H9 (cell line): ENCODE results near the gene P2RX5. TPM values are rescaled to one million over a fixed set of nuclear protein-coding genes. Genes with fewer than 3 reads are reported as not detected.

Experiments
- DNase-seq: peaks from one replicate; pipeline ENCODE4 v3.0.0-alpha.2; 2017
- H2AFZ ChIP-seq: one replicate; pipeline ENCODE4 v1.6.1; 2013; ENCODE audit warnings: mild to moderate bottlenecking, low read length, control low read depth, moderate library complexity
- H2AK5ac ChIP-seq: 2 replicates; pipeline ENCODE4 v1.6.1; 2013; ENCODE audit warnings: low read length, control low read depth, mixed read lengths; ENCODE audit not compliant: insufficient read length
- H2BK120ac ChIP-seq: one replicate; pipeline ENCODE4 v1.6.1; 2013; ENCODE audit warnings: low read depth, mild to moderate bottlenecking, low read length, control low read depth, inconsistent platforms; ENCODE audit not compliant: poor library complexity, severe bottlenecking
- H2BK12ac ChIP-seq: 2 replicates; pipeline ENCODE4 v1.6.1; 2013; ENCODE audit warnings: low read length, control low read depth, mixed read lengths, low read depth; ENCODE audit not compliant: insufficient read length
- H2BK15ac ChIP-seq: 2 replicates; pipeline ENCODE4 v1.6.1; 2013; ENCODE audit warnings: low read depth, low read length, control low read depth
- H2BK20ac ChIP-seq: one replicate; pipeline ENCODE4 v1.6.1; 2013; ENCODE audit warnings: low read depth, mild to moderate bottlenecking, low read length, control low read depth, inconsistent platforms; ENCODE audit not compliant: poor library complexity, severe bottlenecking
- H2BK5ac ChIP-seq: 2 replicates; pipeline ENCODE4 v1.6.1; 2013; ENCODE audit warnings: low read length, control low read depth, mixed read lengths; ENCODE audit not compliant: insufficient read length
- H3K14ac ChIP-seq: 2 replicates; pipeline ENCODE4 v1.6.1; 2013; ENCODE audit warnings: low read length, control low read depth; ENCODE audit not compliant: insufficient read depth
- H3K18ac ChIP-seq: 2 replicates; pipeline ENCODE4 v1.6.1; 2013; ENCODE audit warnings: low read depth, mild to moderate bottlenecking, mixed read lengths, low read length, control low read depth; ENCODE audit not compliant: insufficient read length
- H3K23ac ChIP-seq: 2 replicates; pipeline ENCODE4 v1.6.1; 2013; ENCODE audit warnings: low read length, control low read depth, mixed read lengths, low read depth; ENCODE audit not compliant: insufficient read length
- H3K23me2 ChIP-seq: 2 replicates; pipeline ENCODE4 v1.6.1; 2013; ENCODE audit warnings: low read depth, mild to moderate bottlenecking, mixed read lengths, low read length, control low read depth; ENCODE audit not compliant: insufficient read length, poor library complexity, severe bottlenecking
- H3K27ac ChIP-seq: 2 replicates; pipeline ENCODE4 v1.5.1; 2013; ENCODE audit warnings: low read length, control low read depth, mixed read lengths, low read depth; ENCODE audit not compliant: insufficient read length
- H3K27me3 ChIP-seq: 2 replicates; pipeline ENCODE4 v1.6.1; 2013; ENCODE audit warnings: low read length, control low read depth, inconsistent platforms; ENCODE audit not compliant: insufficient read depth
- H3K4ac ChIP-seq: 2 replicates; pipeline ENCODE4 v1.6.1; 2013; ENCODE audit warnings: low read depth, mild to moderate bottlenecking, control low read depth, inconsistent platforms, low read length, moderate library complexity
- H3K4me1 ChIP-seq: 2 replicates; pipeline ENCODE4 v1.6.1; 2013; ENCODE audit warnings: low read length, control low read depth, inconsistent platforms; ENCODE audit not compliant: insufficient read depth
- H3K4me2 ChIP-seq: 2 replicates; pipeline ENCODE4 v1.6.1; 2013; ENCODE audit warnings: low read length, control low read depth, mixed read lengths; ENCODE audit not compliant: insufficient read length, insufficient read depth
- H3K56ac ChIP-seq: 2 replicates; pipeline ENCODE4 v1.6.1; 2013; ENCODE audit warnings: low read depth, mild to moderate bottlenecking, mixed read lengths, low read length, control low read depth; ENCODE audit not compliant: insufficient read length
- H3K79me1 ChIP-seq: 2 replicates; pipeline ENCODE4 v1.6.1; 2013; ENCODE audit warnings: low read depth, mild to moderate bottlenecking, moderate library complexity, low read length, control low read depth, inconsistent platforms; ENCODE audit not compliant: insufficient read depth, poor library complexity, severe bottlenecking
- H3K79me2 ChIP-seq: 2 replicates; pipeline ENCODE4 v1.6.1; 2013; ENCODE audit warnings: low read length, control low read depth, inconsistent platforms; ENCODE audit not compliant: insufficient read depth
- H3K9ac ChIP-seq: 2 replicates; pipeline ENCODE4 v1.6.1; 2013; ENCODE audit warnings: low read length, control low read depth, mixed read lengths; ENCODE audit not compliant: insufficient read length; ENCODE audit errors: extremely low read depth
- H3K9me3 ChIP-seq: one replicate; pipeline ENCODE4 v1.6.1; 2013; ENCODE audit warnings: low read depth, low read length, inconsistent platforms; ENCODE audit not compliant: control insufficient read depth
- H3T11ph ChIP-seq: one replicate; pipeline ENCODE4 v1.6.1; 2013; ENCODE audit warnings: mild to moderate bottlenecking, low read length, control low read depth, inconsistent platforms
- H4K20me1 ChIP-seq: one replicate; pipeline ENCODE4 v1.6.1; 2013; ENCODE audit not compliant: control insufficient read depth, insufficient read length, insufficient read depth
- H4K5ac ChIP-seq: 2 replicates; pipeline ENCODE4 v1.6.1; 2013; ENCODE audit warnings: low read depth, mild to moderate bottlenecking, mixed read lengths, low read length, control low read depth; ENCODE audit not compliant: insufficient read length
- H4K8ac ChIP-seq: replicated peaks from 2 replicates; pipeline ENCODE4 v1.6.1; 2013; ENCODE audit warnings: low read length, control low read depth, mixed read lengths, low read depth; ENCODE audit not compliant: insufficient read length
- H4K91ac ChIP-seq: 2 replicates; pipeline ENCODE4 v1.6.1; 2013; ENCODE audit warnings: low read depth, mild to moderate bottlenecking, moderate library complexity, mixed read lengths, low read length, control low read depth; ENCODE audit not compliant: insufficient read length
- H3K27ac Mint-ChIP-seq, 3 experiments: 2 replicates in 2 of 3; 3 replicates in 1 of 3; pipeline ENCODE4 v1.8.0; 2020 to 2021; ENCODE audit warnings: mixed read lengths in 3 of 3, mild to moderate bottlenecking in 1 of 3, moderate library complexity in 1 of 3
- H3K27me3 Mint-ChIP-seq: 2 replicates; pipeline ENCODE4 v1.8.0; 2021; ENCODE audit warnings: low read depth, mild to moderate bottlenecking, moderate library complexity, mixed read lengths
- H3K36me3 Mint-ChIP-seq, 3 experiments: 2 replicates in 2 of 3; 3 replicates in 1 of 3; pipeline ENCODE4 v1.8.0; 2020 to 2021; ENCODE audit warnings: low read depth in 3 of 3, mixed read lengths in 3 of 3; ENCODE audit not compliant: insufficient read depth in 1 of 3
- H3K4me1 Mint-ChIP-seq, 2 experiments: 2 replicates each; pipeline ENCODE4 v1.8.0; 2020; ENCODE audit warnings: mixed read lengths in 2 of 2
- H3K4me3 Mint-ChIP-seq, 2 experiments: 2 replicates in 1 of 2; 3 replicates in 1 of 2; pipeline ENCODE4 v1.8.0; 2020 to 2021; ENCODE audit warnings: mild to moderate bottlenecking in 2 of 2, mixed read lengths in 2 of 2, moderate library complexity in 1 of 2
- H3K9me3 Mint-ChIP-seq, 2 experiments: 2 replicates in 1 of 2; 3 replicates in 1 of 2; pipeline ENCODE4 v1.8.0; 2020; ENCODE audit warnings: mild to moderate bottlenecking in 2 of 2, mixed read lengths in 2 of 2, moderate library complexity in 1 of 2
- WGBS: extraction: QIAGEN DNeasy Blood & Tissue Kit; methylation state at CpG from one replicate; pipeline ENCODE4 v1.1.7; 2013; ENCODE audit warnings: missing lambda C conversion rate, low lambda C conversion rate, mixed read lengths; ENCODE audit not compliant: insufficient read length; ENCODE audit errors: extremely low coverage; 5-methylcytosine and 5-hydroxymethylcytosine counted together
- total RNA-seq: library from RNA; stranded (reverse); gene quantifications from 2 replicates; pipeline ENCODE4 v1.2.1, GENCODE V29; 2021
- TF ChIP-seq, protein P1 (sequence below): fragments of 200-600 bp; sonication (generic); conservative IDR thresholded peaks from 3 replicates; pipeline ENCODE4 v1.8.0; 2021; ENCODE audit warnings: antibody characterized with exemption, mild to moderate bottlenecking

Gene P2RX5
- total RNA-seq, 1 experiment from 2014 or later = 4.7 TPM

DNA sequence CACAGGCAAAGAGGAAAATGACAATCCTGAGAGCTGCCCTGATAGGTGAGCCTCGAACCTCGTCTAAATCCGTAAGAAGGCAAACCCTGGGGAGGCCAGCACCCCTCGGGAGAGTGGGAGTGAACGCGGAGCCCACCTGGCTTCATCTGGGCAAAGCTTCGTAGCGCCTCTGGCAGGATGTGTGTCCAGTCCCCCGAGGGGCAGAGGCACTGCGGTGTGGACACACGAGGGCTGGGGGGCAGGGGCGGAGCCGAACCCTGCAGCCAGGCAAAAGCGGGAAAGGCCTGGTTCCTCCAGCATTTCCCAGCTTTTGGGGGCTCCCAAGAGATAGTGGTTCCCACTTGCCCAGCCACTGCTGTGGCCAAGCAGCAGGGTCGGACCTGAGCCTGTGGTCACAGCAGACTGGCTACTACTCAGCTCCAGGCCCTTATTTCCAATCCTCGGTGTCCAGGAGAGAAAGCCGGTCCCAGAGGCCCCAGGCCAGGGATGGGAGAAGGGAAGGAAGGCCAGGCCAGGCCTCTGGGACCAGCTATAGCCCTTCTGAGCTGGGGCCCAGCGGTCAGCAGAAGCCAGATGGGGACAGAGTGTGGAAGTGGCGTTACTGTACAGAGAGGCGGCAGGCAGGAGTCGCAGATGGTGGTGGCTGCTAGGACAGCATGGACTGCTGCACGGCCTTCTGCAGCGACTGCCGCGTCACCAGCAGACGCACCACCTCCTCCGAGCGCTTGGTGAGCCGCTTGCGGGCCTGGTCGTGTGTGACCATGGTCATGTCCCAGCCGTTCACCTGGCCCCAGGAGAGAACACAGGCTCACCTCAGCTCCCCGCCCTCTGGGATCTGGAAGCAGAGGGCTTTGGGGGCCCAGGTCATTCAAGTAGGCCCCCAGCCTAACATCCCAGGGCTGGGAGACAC lies 32.6 kb downstream of the P2RX5 start:
- no peaks in the 10 kb centered on the region for H3K9me3 Mint-ChIP-seq
- no peak overlapping the region for H4K91ac ChIP-seq
- no peaks in the 10 kb centered on the region for H3K9me3 ChIP-seq
- H3K9ac ChIP-seq = no peak overlapping the region
- H2AK5ac ChIP-seq = no peak overlapping the region
- no peak overlapping the region for H3K27ac ChIP-seq
- H3K56ac ChIP-seq = no peak overlapping the region
- H3T11ph ChIP-seq = no peak overlapping the region
- H4K8ac ChIP-seq = no peak overlapping the region
- H3K14ac ChIP-seq = no peak overlapping the region
- DNase-seq = peak; percentile 34
- H4K20me1 ChIP-seq = no peaks in the 10 kb centered on the region
- H3K27ac Mint-ChIP-seq = peak overlapping the region in 1 of 3 experiments; percentile 11; a peak in 1 of 7 replicates
- no peak overlapping the region for H4K5ac ChIP-seq
- H2BK120ac ChIP-seq = no peak overlapping the region
- WGBS = no CpG with 5 or more reads among the region's 33 CpGs
- H3K23me2 ChIP-seq = peaks cover 9% of the 10 kb centered on the region
- H3K4me2 ChIP-seq = no peak overlapping the region
- H3K4me3 Mint-ChIP-seq = no peak overlapping the region
- no peak overlapping the region for H3K4ac ChIP-seq
- no peak overlapping the region for H2BK12ac ChIP-seq
- no peaks in the 10 kb centered on the region for H3K27me3 ChIP-seq
- no peak overlapping the region for H3K18ac ChIP-seq
- peaks cover 12 to 13% of the 10 kb centered on the region in 2 experiments for H3K4me1 Mint-ChIP-seq
- peaks cover 7 to 28% (median 15%) of the 10 kb centered on the region in 3 experiments for H3K36me3 Mint-ChIP-seq
- no peak overlapping the region for H2BK20ac ChIP-seq
- no peak overlapping the region for H2BK5ac ChIP-seq
- H3K79me1 ChIP-seq = peaks cover 4% of the 10 kb centered on the region
- peaks cover 3% of the 10 kb centered on the region; the same call in 1 of the 2 replicates for H3K4me1 ChIP-seq
- H2AFZ ChIP-seq = no peak overlapping the region
- TF ChIP-seq, protein P1, sequence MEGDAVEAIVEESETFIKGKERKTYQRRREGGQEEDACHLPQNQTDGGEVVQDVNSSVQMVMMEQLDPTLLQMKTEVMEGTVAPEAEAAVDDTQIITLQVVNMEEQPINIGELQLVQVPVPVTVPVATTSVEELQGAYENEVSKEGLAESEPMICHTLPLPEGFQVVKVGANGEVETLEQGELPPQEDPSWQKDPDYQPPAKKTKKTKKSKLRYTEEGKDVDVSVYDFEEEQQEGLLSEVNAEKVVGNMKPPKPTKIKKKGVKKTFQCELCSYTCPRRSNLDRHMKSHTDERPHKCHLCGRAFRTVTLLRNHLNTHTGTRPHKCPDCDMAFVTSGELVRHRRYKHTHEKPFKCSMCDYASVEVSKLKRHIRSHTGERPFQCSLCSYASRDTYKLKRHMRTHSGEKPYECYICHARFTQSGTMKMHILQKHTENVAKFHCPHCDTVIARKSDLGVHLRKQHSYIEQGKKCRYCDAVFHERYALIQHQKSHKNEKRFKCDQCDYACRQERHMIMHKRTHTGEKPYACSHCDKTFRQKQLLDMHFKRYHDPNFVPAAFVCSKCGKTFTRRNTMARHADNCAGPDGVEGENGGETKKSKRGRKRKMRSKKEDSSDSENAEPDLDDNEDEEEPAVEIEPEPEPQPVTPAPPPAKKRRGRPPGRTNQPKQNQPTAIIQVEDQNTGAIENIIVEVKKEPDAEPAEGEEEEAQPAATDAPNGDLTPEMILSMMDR = no peak
- H2BK15ac ChIP-seq = no peak overlapping the region
- no peak overlapping the region for H3K23ac ChIP-seq
- H3K27me3 Mint-ChIP-seq = no peaks in the 10 kb centered on the region
- H3K79me2 ChIP-seq = no peaks in the 10 kb centered on the region
